K562 (cell line): ENCODE results near the gene EPS8L1. TPM values are rescaled to one million over a fixed set of nuclear protein-coding genes. Genes with fewer than 3 reads are reported as not detected.
A peak's percentile ranks its signal among the peaks of the same experiment; 100 is the strongest.

Source experiments
- COPS2 ChIP-seq: fragments of 450-650 bp; conservative IDR thresholded peaks from 2 replicates; pipeline ENCODE4 v1.6.1; 2016; ENCODE audit warnings: mild to moderate bottlenecking, moderate library complexity
- CREM ChIP-seq: IDR thresholded peaks from 2 replicates; pipeline ENCODE4 v1.6.1; 2014; ENCODE audit warnings: antibody characterized with exemption, low read depth
- CTBP1 ChIP-seq: fragments of 450-650 bp; IDR thresholded peaks from 2 replicates; pipeline ENCODE4 v1.6.1; 2016; ENCODE audit warnings: borderline replicate concordance
- EGR1 ChIP-seq: fragments of 450-650 bp; conservative IDR thresholded peaks from 2 replicates; pipeline ENCODE4 v1.6.1; 2017; ENCODE audit warnings: mild to moderate bottlenecking
- KHSRP ChIP-seq: fragments of 450-650 bp; IDR thresholded peaks from 2 replicates; pipeline ENCODE4 v1.6.1; 2017
- MTA3 ChIP-seq: fragments of 450-650 bp; formaldehyde crosslinking; IDR thresholded peaks from 2 replicates; pipeline ENCODE4 v1.6.1; 2017; ENCODE audit warnings: mild to moderate bottlenecking, borderline replicate concordance
- MXI1 ChIP-seq: IDR thresholded peaks from 2 replicates; pipeline ENCODE4 v1.6.1; 2011; ENCODE audit warnings: low read depth, mild to moderate bottlenecking, improper control_type of control experiment, low read length
- PHF20 ChIP-seq: fragments of 450-650 bp; IDR thresholded peaks from 2 replicates; pipeline ENCODE4 v1.6.1; 2018; ENCODE audit not compliant: partially characterized antibody
- PHF21A ChIP-seq: fragments of 450-650 bp; IDR thresholded peaks from 2 replicates; pipeline ENCODE4 v1.6.1; 2017; ENCODE audit warnings: low read depth, borderline replicate concordance
- POLR2G ChIP-seq: fragments of 200-400 bp; formaldehyde crosslinking; IDR thresholded peaks from 2 replicates; pipeline ENCODE4 v1.6.1; 2017; ENCODE audit warnings: low read depth, mild to moderate bottlenecking, antibody characterized with exemption, low read length, moderate library complexity
- PPARD ChIP-seq: fragments of 250-450 bp; sonication (Bioruptor Pico); IDR thresholded peaks from 2 replicates; pipeline ENCODE4 v1.8.0; 2022; ENCODE audit warnings: inconsistent platforms, mild to moderate bottlenecking, moderate library complexity
- RBFOX2 ChIP-seq: fragments of 200-400 bp; formaldehyde crosslinking; IDR thresholded peaks from 2 replicates; pipeline ENCODE4 v1.6.1; 2017; ENCODE audit warnings: low read depth, mild to moderate bottlenecking, low read length, moderate library complexity
- SMAD4 ChIP-seq: fragments of 250-450 bp; sonication (Bioruptor Pico); conservative IDR thresholded peaks from 2 replicates; pipeline ENCODE4 v1.8.0; 2021; ENCODE audit warnings: inconsistent platforms, mild to moderate bottlenecking, moderate library complexity
- SNRNP70 ChIP-seq: fragments of 200-400 bp; formaldehyde crosslinking; optimal IDR thresholded peaks from 2 replicates; pipeline ENCODE3; 2017; ENCODE audit warnings: low read depth, low read length
- SUPT5H ChIP-seq: fragments of 450-650 bp; IDR thresholded peaks from 2 replicates; pipeline ENCODE4 v1.6.1; 2016
- ZNF764 ChIP-seq: fragments of 250-450 bp; sonication (Bioruptor Pico); IDR thresholded peaks from 2 replicates; pipeline ENCODE4 v1.4.0; 2020; ENCODE audit warnings: low read depth, mild to moderate bottlenecking, moderate library complexity
- polyA plus RNA-seq, 8 experiments: library from polyadenylated mRNA; depleted of rRNA in 4 of 8; stranded (reverse) in 5 of 8; unstranded in 3 of 8; fragments of >200 nt; fragmentation: Nextera tagmentation in 2 of 8; fragmentation: Illumina TruSeq in 1 of 8; extraction: Ambion mirVana in 2 of 8; extraction: Trizol in 1 of 8; gene quantifications; 2 replicates each; pipeline versions ENCODE4 v1.2.1 to v1.2.3, GENCODE V29; 2011 to 2014; ENCODE audit warnings: inconsistent platforms in 1 of 8, missing spikeins in 1 of 8
- total RNA-seq, 7 experiments: library from RNA; depleted of rRNA in 6 of 7; stranded (reverse); fragments of >200 nt in 6 of 7; fragmentation: Illumina TruSeq in 2 of 7; extraction: Trizol in 2 of 7; gene quantifications; 2 replicates each; pipeline versions ENCODE4 v1.2.1 to v1.2.3, GENCODE V29; 2011 to 2021; ENCODE audit warnings: low replicate concordance in 1 of 7
- TF ChIP-seq, protein P1 (sequence below): sonication (generic); formaldehyde crosslinking; IDR thresholded peaks from 2 replicates; pipeline ENCODE4 v1.8.0; 2022; ENCODE audit warnings: mild to moderate bottlenecking, low read depth, missing genetic modification reagents
- TF ChIP-seq, protein P2 (sequence below): fragments of 450-650 bp; formaldehyde crosslinking; IDR thresholded peaks from 2 replicates; pipeline ENCODE4 v1.4.0; 2022; ENCODE audit warnings: mild to moderate bottlenecking, moderate library complexity
- TF ChIP-seq, protein P3 (sequence below): fragments of 250-450 bp; sonication (Bioruptor Pico); IDR thresholded peaks from 2 replicates; pipeline ENCODE4 v1.4.0; 2020
- TF ChIP-seq, protein P4 (sequence below): fragments of 250-450 bp; sonication (Bioruptor Pico); IDR thresholded peaks from 2 replicates; pipeline ENCODE4 v1.8.0; 2021; ENCODE audit warnings: moderate library complexity, mild to moderate bottlenecking, inconsistent platforms

Gene EPS8L1
- total and polyA plus RNA-seq, 9 of the 15 experiments (the other 6 are each of a cell fraction or from before 2014, with no cell fraction given) = 0.35 to 22.1 (median 11.9) TPM

DNA sequence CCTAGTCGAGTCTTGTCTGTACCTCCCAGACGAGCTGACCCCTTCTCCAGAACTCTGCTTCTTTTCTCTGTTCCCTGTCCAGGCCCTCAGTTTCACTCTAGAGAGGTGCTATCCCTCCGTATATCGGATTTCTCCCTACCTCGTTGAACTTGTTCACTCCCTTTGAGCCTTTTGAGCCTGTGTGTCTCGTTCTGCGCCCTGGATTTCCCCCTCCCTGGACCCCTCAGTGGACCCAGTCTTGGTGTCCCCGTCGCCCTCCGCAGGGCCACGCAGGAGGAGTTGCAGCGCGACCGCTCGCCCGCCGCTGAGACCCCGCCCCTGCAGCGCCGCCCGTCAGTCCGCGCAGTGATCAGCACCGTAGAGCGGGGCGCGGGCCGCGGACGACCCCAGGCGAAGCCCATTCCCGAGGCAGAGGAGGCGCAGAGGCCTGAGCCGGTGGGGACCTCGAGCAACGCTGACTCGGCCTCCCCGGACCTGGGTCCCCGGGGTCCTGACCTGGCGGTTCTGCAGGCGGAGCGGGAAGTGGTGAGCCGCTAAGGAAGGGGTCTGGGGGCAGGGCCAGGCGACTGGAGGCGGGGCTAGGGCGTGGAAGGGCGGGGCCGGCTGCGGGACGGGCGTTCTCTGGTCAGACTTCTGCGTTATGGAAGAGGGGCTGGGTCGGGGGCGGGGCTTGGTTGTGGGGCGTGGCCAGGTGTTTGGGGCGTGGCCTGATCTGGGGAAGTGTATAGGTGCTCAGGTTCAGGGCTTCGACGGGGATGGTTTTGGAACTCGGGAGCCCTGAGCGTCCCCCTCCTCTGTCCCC, 5.5 kb downstream of the EPS8L1 start (continued):
- no peak for TF ChIP-seq KHSRP
- TF ChIP-seq COPS2 = no peak
- TF ChIP-seq, protein P1, sequence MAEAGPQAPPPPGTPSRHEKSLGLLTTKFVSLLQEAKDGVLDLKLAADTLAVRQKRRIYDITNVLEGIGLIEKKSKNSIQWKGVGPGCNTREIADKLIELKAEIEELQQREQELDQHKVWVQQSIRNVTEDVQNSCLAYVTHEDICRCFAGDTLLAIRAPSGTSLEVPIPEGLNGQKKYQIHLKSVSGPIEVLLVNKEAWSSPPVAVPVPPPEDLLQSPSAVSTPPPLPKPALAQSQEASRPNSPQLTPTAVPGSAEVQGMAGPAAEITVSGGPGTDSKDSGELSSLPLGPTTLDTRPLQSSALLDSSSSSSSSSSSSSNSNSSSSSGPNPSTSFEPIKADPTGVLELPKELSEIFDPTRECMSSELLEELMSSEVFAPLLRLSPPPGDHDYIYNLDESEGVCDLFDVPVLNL = no peak
- peak; percentile 75 for TF ChIP-seq CTBP1
- no peak for TF ChIP-seq PHF21A
- TF ChIP-seq RBFOX2 = peak; percentile 68
- TF ChIP-seq PHF20 = peak; percentile 15
- TF ChIP-seq, protein P2, sequence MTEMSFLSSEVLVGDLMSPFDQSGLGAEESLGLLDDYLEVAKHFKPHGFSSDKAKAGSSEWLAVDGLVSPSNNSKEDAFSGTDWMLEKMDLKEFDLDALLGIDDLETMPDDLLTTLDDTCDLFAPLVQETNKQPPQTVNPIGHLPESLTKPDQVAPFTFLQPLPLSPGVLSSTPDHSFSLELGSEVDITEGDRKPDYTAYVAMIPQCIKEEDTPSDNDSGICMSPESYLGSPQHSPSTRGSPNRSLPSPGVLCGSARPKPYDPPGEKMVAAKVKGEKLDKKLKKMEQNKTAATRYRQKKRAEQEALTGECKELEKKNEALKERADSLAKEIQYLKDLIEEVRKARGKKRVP (CRISPR knock-in tag) = peak; percentile 37; the same call in 1 of the 2 replicates
- TF ChIP-seq SMAD4 = peak; percentile 64
- no peak for TF ChIP-seq SNRNP70
- no peak for TF ChIP-seq MXI1
- peak; percentile 2; the same call in 1 of the 2 replicates for TF ChIP-seq CREM
- peak; percentile 78 for TF ChIP-seq POLR2G
- TF ChIP-seq ZNF764 = 0 out of 2 replicates have a peak, but pooled peaks have one; percentile 44
- 0 out of 2 replicates have a peak, but pooled peaks have one; percentile 3 for TF ChIP-seq EGR1
- TF ChIP-seq PPARD (CRISPR knock-in tag) = no peak
- TF ChIP-seq, protein P3, sequence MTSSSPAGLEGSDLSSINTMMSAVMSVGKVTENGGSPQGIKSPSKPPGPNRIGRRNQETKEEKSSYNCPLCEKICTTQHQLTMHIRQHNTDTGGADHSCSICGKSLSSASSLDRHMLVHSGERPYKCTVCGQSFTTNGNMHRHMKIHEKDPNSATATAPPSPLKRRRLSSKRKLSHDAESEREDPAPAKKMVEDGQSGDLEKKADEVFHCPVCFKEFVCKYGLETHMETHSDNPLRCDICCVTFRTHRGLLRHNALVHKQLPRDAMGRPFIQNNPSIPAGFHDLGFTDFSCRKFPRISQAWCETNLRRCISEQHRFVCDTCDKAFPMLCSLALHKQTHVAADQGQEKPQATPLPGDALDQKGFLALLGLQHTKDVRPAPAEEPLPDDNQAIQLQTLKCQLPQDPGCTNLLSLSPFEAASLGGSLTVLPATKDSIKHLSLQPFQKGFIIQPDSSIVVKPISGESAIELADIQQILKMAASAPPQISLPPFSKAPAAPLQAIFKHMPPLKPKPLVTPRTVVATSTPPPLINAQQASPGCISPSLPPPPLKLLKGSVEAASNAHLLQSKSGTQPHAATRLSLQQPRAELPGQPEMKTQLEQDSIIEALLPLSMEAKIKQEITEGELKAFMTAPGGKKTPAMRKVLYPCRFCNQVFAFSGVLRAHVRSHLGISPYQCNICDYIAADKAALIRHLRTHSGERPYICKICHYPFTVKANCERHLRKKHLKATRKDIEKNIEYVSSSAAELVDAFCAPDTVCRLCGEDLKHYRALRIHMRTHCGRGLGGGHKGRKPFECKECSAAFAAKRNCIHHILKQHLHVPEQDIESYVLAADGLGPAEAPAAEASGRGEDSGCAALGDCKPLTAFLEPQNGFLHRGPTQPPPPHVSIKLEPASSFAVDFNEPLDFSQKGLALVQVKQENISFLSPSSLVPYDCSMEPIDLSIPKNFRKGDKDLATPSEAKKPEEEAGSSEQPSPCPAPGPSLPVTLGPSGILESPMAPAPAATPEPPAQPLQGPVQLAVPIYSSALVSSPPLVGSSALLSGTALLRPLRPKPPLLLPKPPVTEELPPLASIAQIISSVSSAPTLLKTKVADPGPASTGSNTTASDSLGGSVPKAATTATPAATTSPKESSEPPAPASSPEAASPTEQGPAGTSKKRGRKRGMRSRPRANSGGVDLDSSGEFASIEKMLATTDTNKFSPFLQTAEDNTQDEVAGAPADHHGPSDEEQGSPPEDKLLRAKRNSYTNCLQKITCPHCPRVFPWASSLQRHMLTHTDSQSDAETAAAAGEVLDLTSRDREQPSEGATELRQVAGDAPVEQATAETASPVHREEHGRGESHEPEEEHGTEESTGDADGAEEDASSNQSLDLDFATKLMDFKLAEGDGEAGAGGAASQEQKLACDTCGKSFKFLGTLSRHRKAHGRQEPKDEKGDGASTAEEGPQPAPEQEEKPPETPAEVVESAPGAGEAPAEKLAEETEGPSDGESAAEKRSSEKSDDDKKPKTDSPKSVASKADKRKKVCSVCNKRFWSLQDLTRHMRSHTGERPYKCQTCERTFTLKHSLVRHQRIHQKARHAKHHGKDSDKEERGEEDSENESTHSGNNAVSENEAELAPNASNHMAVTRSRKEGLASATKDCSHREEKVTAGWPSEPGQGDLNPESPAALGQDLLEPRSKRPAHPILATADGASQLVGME = no peak
- TF ChIP-seq, protein P4, sequence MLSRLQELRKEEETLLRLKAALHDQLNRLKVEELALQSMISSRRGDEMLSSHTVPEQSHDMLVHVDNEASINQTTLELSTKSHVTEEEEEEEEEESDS (CRISPR knock-in tag) = no peak
- TF ChIP-seq SUPT5H = peak; percentile 84
- peak; percentile 62; the same call in 1 of the 2 replicates for TF ChIP-seq MTA3
